Activated CD8-positive, alpha-beta memory T cell treated with anti-CD3 and anti-CD28 coated beads for 4 hours (primary cell): ENCODE data around the gene ADAM11.

Experiments
- DNase-seq, 2 donors: peaks; one replicate each; pipeline ENCODE4 v3.0.0-alpha.2; 2020; ENCODE audit warnings: low read depth in 2 of 2

The ADAM11 gene

DNA sequence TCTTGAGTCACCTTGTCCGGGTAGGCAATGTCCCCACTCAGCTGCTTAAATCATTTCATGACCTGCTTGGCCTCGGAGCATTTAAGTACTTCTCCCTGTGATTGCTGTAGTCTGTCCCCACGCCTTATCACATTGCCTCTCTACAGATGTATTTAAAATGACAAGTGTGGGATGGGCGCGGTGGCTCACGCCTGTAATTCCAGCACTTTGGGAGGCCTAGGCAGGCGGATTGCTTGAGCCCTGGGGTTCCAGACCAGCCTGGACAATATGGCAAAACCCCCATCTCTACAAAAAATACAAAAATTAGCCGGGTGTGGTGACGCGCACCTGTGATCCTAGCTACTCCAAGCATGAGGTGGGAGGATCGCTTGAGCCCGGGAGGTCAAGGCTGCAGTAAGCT lies 72.6 kb downstream of the ADAM11 start:
- no peak for DNase-seq
